ENCODE data around the gene MMP20. TPM values are rescaled to one million over a fixed set of nuclear protein-coding genes. Genes with fewer than 3 reads are reported as not detected.
A peak's percentile ranks its signal among the peaks of the same experiment; 100 is the strongest.

MMP20 gene
- polyA plus RNA-seq, 3 donors: not detected

DNA sequence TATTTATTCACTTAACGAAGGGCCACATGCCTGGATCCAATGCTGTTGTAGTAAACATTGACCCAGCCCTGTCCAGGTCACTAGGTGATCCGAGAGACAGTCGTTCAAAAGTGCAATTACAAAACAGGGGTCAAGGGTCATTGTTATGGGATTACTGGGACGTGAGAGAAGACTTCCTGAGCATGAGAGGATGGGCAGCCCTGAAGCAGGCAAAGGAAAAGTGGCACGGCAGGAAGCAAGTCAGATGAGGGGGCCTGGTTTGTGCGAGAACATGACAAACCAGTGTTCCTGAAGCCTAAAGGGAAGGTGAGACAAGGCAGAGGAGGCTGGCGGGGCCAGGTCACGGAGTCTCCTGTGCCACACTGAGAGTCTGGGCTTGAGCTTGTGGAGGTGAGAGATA, 15.8 kb upstream of the MMP20 start:
- DNase-seq: no peak
- Histone ChIP-seq H3K4me3 (replicated peaks in 1 of 3; ENCODE audit: low read depth in 2 of 3, low read length in 3 of 3) (no peak overlapping the region), H2AFZ (ENCODE audit: insufficient read depth, low read depth, low read length, poor library complexity, severe bottlenecking) (peak overlapping the region; percentile 35), H3K36me3 (replicated peaks in 1 of 2; ENCODE audit: control insufficient read depth in 1 of 2, insufficient read depth in 2 of 2, low read length in 2 of 2) (no peaks in the 10 kb centered on the region), H3K4me2 (replicated peaks; ENCODE audit: extremely low read depth, low read length, poor library complexity, severe bottlenecking) (no peak overlapping the region), H3K79me2 (ENCODE audit: insufficient read depth, low read length) (no peaks in the 10 kb centered on the region), H3K9me3 (replicated peaks in 1 of 2; ENCODE audit: control insufficient read depth in 1 of 2, insufficient read depth in 1 of 2, low read length in 2 of 2) (no peaks in the 10 kb centered on the region), H3K4me1 (ENCODE audit: control insufficient read depth in 1 of 2, insufficient read depth in 2 of 2, low read length in 2 of 2) (no peaks in the 10 kb centered on the region), H3K27ac (ENCODE audit: low read depth in 1 of 2, low read length in 2 of 2) (no peak overlapping the region), H4K20me1 (ENCODE audit: insufficient read depth, low read length) (no peaks in the 10 kb centered on the region), H3K27me3 (ENCODE audit: control insufficient read depth in 2 of 2, insufficient read depth in 2 of 2, low read length in 2 of 2) (no peaks in the 10 kb centered on the region), H3K9ac (ENCODE audit: insufficient read depth, low read length, poor library complexity, severe bottlenecking) (no peak overlapping the region)
- H3K27me3 Mint-ChIP-seq (ENCODE audit: low read depth in 3 of 3): peaks cover 2 to 3% (median 2%) of the 10 kb centered on the region in 3 donors
- intact Hi-C loops (cut with micrococcal nuclease): no loop called here
- H3K36me3 Mint-ChIP-seq: no peaks in the 10 kb centered on the region
- H3K27ac Mint-ChIP-seq: no peak overlapping the region
- no peaks in the 10 kb centered on the region for H3K4me1 Mint-ChIP-seq
- TF ChIP-seq CTCF (IDR thresholded peaks at IDR 0.05): no peak
- 73% methylated on average over 7 of the region's 8 CpGs for WGBS (ENCODE audit: insufficient coverage)
- H3K9me3 Mint-ChIP-seq: peaks cover 0 to 2% (median 0%) of the 10 kb centered on the region in 7 donors
- no peak overlapping the region for H3K4me3 Mint-ChIP-seq

GRCh38 chr11:102639656-102640055, 14.5 kb upstream of the MMP20 start:
- H4K20me1 ChIP-seq (ENCODE audit: insufficient read depth, low read length): no peaks in the 10 kb centered on the region
- H3K27ac Mint-ChIP-seq: no peak overlapping the region
- H3K4me1 ChIP-seq (ENCODE audit: control insufficient read depth in 1 of 2, insufficient read depth in 2 of 2, low read length in 2 of 2): no peaks in the 10 kb centered on the region
- no peak overlapping the region for H3K4me3 Mint-ChIP-seq
- DNase-seq: no peak
- peaks cover 2 to 3% (median 2%) of the 10 kb centered on the region in 3 donors for H3K27me3 Mint-ChIP-seq (ENCODE audit: low read depth in 3 of 3)
- peaks cover 0 to 2% (median 0%) of the 10 kb centered on the region in 7 donors for H3K9me3 Mint-ChIP-seq
- H2AFZ ChIP-seq (ENCODE audit: insufficient read depth, low read depth, low read length, poor library complexity, severe bottlenecking): no peak overlapping the region
- intact Hi-C loops (cut with micrococcal nuclease): no loop called here
- no peak overlapping the region for H3K4me2 ChIP-seq (replicated peaks; ENCODE audit: extremely low read depth, low read length, poor library complexity, severe bottlenecking)
- no peaks in the 10 kb centered on the region for H3K36me3 Mint-ChIP-seq
- no peak overlapping the region for H3K9ac ChIP-seq (ENCODE audit: insufficient read depth, low read length, poor library complexity, severe bottlenecking)
- H3K27ac ChIP-seq (ENCODE audit: low read depth in 1 of 2, low read length in 2 of 2): no peak overlapping the region
- no peaks in the 10 kb centered on the region for H3K4me1 Mint-ChIP-seq
- H3K4me3 ChIP-seq (replicated peaks in 1 of 3; ENCODE audit: low read depth in 2 of 3, low read length in 3 of 3): no peak overlapping the region
- no peaks in the 10 kb centered on the region for H3K9me3 ChIP-seq (replicated peaks in 1 of 2; ENCODE audit: control insufficient read depth in 1 of 2, insufficient read depth in 1 of 2, low read length in 2 of 2)
- no peaks in the 10 kb centered on the region for H3K36me3 ChIP-seq (replicated peaks in 1 of 2; ENCODE audit: control insufficient read depth in 1 of 2, insufficient read depth in 2 of 2, low read length in 2 of 2)
- H3K27me3 ChIP-seq (ENCODE audit: control insufficient read depth in 2 of 2, insufficient read depth in 2 of 2, low read length in 2 of 2): no peaks in the 10 kb centered on the region
- no peak for TF ChIP-seq CTCF (IDR thresholded peaks at IDR 0.05)
- H3K79me2 ChIP-seq (ENCODE audit: insufficient read depth, low read length): no peaks in the 10 kb centered on the region

Data from CD14-positive monocyte (primary cell).